SK-N-SH treated with all-trans-retinoic acid at 6 μM for 48 hours (cell line): Measurements from ENCODE around the gene KDELR3.

Source experiments
- ATAC-seq: fragments of 200-7000 bp; cut with Tn5 transposase; 3 replicates; pipeline ENCODE4 v1.9.1; 2020; ENCODE audit warnings: mild to moderate bottlenecking, moderate library complexity
- ARNTL ChIP-seq: fragments of 450-650 bp; formaldehyde crosslinking; IDR thresholded peaks from 2 replicates; pipeline ENCODE4 v1.5.0; 2020; ENCODE audit warnings: low read depth, mild to moderate bottlenecking, moderate library complexity, borderline replicate concordance
- BACH2 ChIP-seq: fragments of 250-450 bp; sonication (Bioruptor Pico); IDR thresholded peaks from 2 replicates; pipeline ENCODE4 v1.9.0; 2021; ENCODE audit warnings: mild to moderate bottlenecking, borderline replicate concordance
- CSDC2 ChIP-seq: fragments of 250-450 bp; sonication (Bioruptor Pico); IDR thresholded peaks from 2 replicates; pipeline ENCODE4 v1.5.0; 2020; ENCODE audit warnings: mild to moderate bottlenecking, moderate library complexity
- ESRRG ChIP-seq: fragments of 250-450 bp; sonication (Bioruptor Pico); IDR thresholded peaks from 2 replicates; pipeline ENCODE4 v1.6.1; 2021; ENCODE audit warnings: mild to moderate bottlenecking
- ISL1 ChIP-seq: fragments of 250-450 bp; sonication (Bioruptor Pico); IDR thresholded peaks from 2 replicates; pipeline ENCODE4 v2.1.2; 2022; ENCODE audit warnings: mild to moderate bottlenecking, moderate library complexity
- OSR1 ChIP-seq: fragments of 250-450 bp; sonication (Bioruptor Pico); IDR thresholded peaks from 2 replicates; pipeline ENCODE4 v1.8.0; 2022; ENCODE audit warnings: moderate library complexity, mild to moderate bottlenecking, inconsistent platforms
- PPARA ChIP-seq: fragments of 250-450 bp; sonication (Bioruptor Pico); IDR thresholded peaks from 2 replicates; pipeline ENCODE4 v1.5.0; 2020; ENCODE audit warnings: mild to moderate bottlenecking, borderline replicate concordance
- RARB ChIP-seq: fragments of 250-450 bp; sonication (Bioruptor Pico); IDR thresholded peaks from 2 replicates; pipeline ENCODE4 v1.8.0; 2021; ENCODE audit warnings: mild to moderate bottlenecking, moderate library complexity
- SNAI2 ChIP-seq: fragments of 250-450 bp; sonication (Bioruptor Pico); IDR thresholded peaks from 2 replicates; pipeline ENCODE4 v1.5.0; 2020; ENCODE audit warnings: mild to moderate bottlenecking, moderate library complexity
- TCF4 ChIP-seq: fragments of 250-450 bp; sonication (Bioruptor Pico); IDR thresholded peaks from 2 replicates; pipeline ENCODE4 v1.8.0; 2021; ENCODE audit warnings: mild to moderate bottlenecking, moderate library complexity, borderline replicate concordance
- TOX ChIP-seq: fragments of 250-450 bp; sonication (Bioruptor Pico); IDR thresholded peaks from 2 replicates; pipeline ENCODE4 v1.8.0; 2021; ENCODE audit warnings: mild to moderate bottlenecking, moderate library complexity, borderline replicate concordance
- ZC3H10 ChIP-seq: fragments of 250-450 bp; sonication (Bioruptor Pico); IDR thresholded peaks from 2 replicates; pipeline ENCODE4 v1.5.1; 2021; ENCODE audit warnings: mild to moderate bottlenecking, moderate library complexity
- ZFP3 ChIP-seq: fragments of 250-450 bp; sonication (Bioruptor Pico); IDR thresholded peaks from 2 replicates; pipeline ENCODE4 v1.5.0; 2020; ENCODE audit warnings: mild to moderate bottlenecking, moderate library complexity
- ZFP30 ChIP-seq: fragments of 450-650 bp; formaldehyde crosslinking; IDR thresholded peaks from 2 replicates; pipeline ENCODE4 v1.5.0; 2022; ENCODE audit warnings: mild to moderate bottlenecking, moderate library complexity
- ZNF565 ChIP-seq: fragments of 450-650 bp; formaldehyde crosslinking; conservative IDR thresholded peaks from 2 replicates; pipeline ENCODE4 v1.5.0; 2020; ENCODE audit warnings: low read depth, mild to moderate bottlenecking, moderate library complexity
- ZNF70 ChIP-seq: fragments of 450-650 bp; formaldehyde crosslinking; IDR thresholded peaks from 2 replicates; pipeline ENCODE4 v1.5.0; 2020; ENCODE audit warnings: mild to moderate bottlenecking, moderate library complexity
- ZNF8 ChIP-seq: fragments of 450-650 bp; formaldehyde crosslinking; IDR thresholded peaks from 2 replicates; pipeline ENCODE4 v1.5.0; 2020; ENCODE audit warnings: mild to moderate bottlenecking, moderate library complexity
- TF ChIP-seq, protein P1 (sequence below): fragments of 250-450 bp; sonication (Bioruptor Pico); IDR thresholded peaks from 2 replicates; pipeline ENCODE4 v1.8.0; 2020; ENCODE audit warnings: mild to moderate bottlenecking, moderate library complexity, borderline replicate concordance
- TF ChIP-seq, protein P2 (sequence below): fragments of 250-450 bp; sonication (Bioruptor Pico); IDR thresholded peaks from 2 replicates; pipeline ENCODE4 v1.5.0; 2020; ENCODE audit warnings: mild to moderate bottlenecking, moderate library complexity
- TF ChIP-seq, protein P3 (sequence below): fragments of 250-450 bp; sonication (Bioruptor Pico); IDR thresholded peaks from 2 replicates; pipeline ENCODE4 v1.8.0; 2021; ENCODE audit warnings: low read depth, mild to moderate bottlenecking, moderate library complexity, borderline replicate concordance
- TF ChIP-seq, protein P4 (sequence below): fragments of 250-450 bp; sonication (Bioruptor Pico); IDR thresholded peaks from 2 replicates; pipeline ENCODE4 v1.5.1; 2020; ENCODE audit warnings: low read depth, mild to moderate bottlenecking, moderate library complexity

The KDELR3 gene

DNA sequence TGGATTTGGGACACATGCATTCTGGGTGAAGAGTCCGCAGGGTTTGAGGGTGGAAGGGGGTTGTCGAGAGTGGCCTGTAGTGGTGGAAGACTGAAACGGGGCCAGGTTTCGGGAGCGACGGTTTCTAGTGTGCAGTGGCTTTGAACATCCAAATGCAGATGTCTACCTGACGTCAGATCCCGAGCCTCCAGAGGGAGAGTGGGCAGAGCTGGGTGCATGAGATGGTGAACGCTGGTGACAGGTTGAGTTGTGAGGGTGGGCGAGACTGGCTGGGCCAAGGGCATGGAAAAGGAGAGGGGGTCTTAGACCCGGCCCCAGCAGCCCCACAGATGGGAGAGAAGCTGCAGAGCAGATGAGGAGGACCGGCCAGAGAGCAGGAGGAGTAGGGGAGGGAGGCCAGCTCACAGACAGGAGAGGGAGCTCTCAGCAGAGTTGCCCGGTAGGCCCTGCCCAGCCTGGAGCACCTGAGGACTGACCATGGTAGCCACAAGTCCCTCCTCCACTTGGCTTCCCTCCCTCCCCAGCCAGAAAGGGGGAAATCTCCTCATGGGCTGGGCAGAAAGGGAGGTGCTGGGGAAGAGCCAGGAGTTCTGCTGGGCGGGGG, 27.0 kb upstream of the KDELR3 start:
- ATAC-seq = no peak
- TF ChIP-seq, protein P1, sequence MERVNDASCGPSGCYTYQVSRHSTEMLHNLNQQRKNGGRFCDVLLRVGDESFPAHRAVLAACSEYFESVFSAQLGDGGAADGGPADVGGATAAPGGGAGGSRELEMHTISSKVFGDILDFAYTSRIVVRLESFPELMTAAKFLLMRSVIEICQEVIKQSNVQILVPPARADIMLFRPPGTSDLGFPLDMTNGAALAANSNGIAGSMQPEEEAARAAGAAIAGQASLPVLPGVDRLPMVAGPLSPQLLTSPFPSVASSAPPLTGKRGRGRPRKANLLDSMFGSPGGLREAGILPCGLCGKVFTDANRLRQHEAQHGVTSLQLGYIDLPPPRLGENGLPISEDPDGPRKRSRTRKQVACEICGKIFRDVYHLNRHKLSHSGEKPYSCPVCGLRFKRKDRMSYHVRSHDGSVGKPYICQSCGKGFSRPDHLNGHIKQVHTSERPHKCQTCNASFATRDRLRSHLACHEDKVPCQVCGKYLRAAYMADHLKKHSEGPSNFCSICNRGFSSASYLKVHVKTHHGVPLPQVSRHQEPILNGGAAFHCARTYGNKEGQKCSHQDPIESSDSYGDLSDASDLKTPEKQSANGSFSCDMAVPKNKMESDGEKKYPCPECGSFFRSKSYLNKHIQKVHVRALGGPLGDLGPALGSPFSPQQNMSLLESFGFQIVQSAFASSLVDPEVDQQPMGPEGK (CRISPR knock-in tag) = no peak
- TF ChIP-seq ARNTL (no peak), ZFP30 (CRISPR knock-in tag) (no peak), OSR1 (no peak), ZFP3 (CRISPR knock-in tag) (no peak), BACH2 (CRISPR knock-in tag) (no peak), ESRRG (no peak), ISL1 (CRISPR knock-in tag) (no peak), TOX (CRISPR knock-in tag) (no peak), SNAI2 (no peak), ZC3H10 (CRISPR knock-in tag) (no peak), ZNF8 (no peak), ZNF565 (CRISPR knock-in tag) (no peak), ZNF70 (CRISPR knock-in tag) (no peak), RARB (no peak), PPARA (CRISPR knock-in tag) (no peak)
- TF ChIP-seq, protein P2, sequence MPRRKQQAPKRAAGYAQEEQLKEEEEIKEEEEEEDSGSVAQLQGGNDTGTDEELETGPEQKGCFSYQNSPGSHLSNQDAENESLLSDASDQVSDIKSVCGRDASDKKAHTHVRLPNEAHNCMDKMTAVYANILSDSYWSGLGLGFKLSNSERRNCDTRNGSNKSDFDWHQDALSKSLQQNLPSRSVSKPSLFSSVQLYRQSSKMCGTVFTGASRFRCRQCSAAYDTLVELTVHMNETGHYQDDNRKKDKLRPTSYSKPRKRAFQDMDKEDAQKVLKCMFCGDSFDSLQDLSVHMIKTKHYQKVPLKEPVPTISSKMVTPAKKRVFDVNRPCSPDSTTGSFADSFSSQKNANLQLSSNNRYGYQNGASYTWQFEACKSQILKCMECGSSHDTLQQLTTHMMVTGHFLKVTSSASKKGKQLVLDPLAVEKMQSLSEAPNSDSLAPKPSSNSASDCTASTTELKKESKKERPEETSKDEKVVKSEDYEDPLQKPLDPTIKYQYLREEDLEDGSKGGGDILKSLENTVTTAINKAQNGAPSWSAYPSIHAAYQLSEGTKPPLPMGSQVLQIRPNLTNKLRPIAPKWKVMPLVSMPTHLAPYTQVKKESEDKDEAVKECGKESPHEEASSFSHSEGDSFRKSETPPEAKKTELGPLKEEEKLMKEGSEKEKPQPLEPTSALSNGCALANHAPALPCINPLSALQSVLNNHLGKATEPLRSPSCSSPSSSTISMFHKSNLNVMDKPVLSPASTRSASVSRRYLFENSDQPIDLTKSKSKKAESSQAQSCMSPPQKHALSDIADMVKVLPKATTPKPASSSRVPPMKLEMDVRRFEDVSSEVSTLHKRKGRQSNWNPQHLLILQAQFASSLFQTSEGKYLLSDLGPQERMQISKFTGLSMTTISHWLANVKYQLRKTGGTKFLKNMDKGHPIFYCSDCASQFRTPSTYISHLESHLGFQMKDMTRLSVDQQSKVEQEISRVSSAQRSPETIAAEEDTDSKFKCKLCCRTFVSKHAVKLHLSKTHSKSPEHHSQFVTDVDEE (CRISPR knock-in tag) = no peak
- TF ChIP-seq, protein P3, sequence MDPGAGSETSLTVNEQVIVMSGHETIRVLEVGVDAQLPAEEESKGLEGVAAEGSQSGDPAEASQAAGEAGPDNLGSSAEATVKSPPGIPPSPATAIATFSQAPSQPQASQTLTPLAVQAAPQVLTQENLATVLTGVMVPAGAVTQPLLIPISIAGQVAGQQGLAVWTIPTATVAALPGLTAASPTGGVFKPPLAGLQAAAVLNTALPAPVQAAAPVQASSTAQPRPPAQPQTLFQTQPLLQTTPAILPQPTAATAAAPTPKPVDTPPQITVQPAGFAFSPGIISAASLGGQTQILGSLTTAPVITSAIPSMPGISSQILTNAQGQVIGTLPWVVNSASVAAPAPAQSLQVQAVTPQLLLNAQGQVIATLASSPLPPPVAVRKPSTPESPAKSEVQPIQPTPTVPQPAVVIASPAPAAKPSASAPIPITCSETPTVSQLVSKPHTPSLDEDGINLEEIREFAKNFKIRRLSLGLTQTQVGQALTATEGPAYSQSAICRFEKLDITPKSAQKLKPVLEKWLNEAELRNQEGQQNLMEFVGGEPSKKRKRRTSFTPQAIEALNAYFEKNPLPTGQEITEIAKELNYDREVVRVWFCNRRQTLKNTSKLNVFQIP = no peak
- TF ChIP-seq, protein P4, sequence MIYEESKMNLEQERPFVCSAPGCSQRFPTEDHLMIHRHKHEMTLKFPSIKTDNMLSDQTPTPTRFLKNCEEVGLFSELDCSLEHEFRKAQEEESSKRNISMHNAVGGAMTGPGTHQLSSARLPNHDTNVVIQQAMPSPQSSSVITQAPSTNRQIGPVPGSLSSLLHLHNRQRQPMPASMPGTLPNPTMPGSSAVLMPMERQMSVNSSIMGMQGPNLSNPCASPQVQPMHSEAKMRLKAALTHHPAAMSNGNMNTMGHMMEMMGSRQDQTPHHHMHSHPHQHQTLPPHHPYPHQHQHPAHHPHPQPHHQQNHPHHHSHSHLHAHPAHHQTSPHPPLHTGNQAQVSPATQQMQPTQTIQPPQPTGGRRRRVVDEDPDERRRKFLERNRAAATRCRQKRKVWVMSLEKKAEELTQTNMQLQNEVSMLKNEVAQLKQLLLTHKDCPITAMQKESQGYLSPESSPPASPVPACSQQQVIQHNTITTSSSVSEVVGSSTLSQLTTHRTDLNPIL = no peak

DNA sequence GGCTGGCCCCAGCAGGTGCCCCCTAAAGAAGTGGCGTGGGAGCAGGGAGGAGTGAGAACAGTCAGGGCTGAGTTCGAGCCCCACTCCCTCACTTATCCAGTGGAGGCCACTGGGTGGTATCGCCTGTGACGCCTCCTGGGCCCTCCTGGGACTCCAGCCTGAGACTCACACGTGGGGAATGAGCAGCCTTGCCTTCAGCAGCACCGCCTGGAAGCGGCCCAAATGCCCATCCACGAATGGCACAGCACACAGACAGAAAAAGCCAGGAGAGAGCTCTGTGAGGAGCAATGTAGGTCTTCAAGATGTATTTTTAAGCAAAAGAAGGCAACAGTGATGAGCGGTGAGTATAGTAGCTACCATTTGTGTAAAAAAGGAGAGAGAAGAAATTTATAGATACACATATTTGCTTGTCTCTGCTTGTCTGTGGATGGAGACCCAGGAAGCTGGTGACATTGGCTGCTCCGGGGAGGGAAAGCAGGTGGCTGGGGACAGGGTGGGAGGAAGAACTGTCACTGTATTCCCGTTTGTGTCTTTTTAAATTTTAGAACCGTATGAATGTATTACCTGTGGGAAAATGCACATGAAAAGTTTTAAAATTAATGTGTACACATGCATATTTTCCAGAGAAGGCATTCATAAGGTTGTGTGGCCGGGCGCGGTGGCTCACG, 26.1 kb upstream of the KDELR3 start:
- TF ChIP-seq CSDC2 (no peak), TCF4 (CRISPR knock-in tag) (no peak), ZNF8 (no peak), ARNTL (no peak), ESRRG (no peak), ZNF70 (CRISPR knock-in tag) (no peak), PPARA (CRISPR knock-in tag) (no peak), BACH2 (CRISPR knock-in tag) (no peak), ZFP30 (CRISPR knock-in tag) (no peak), ZNF565 (CRISPR knock-in tag) (no peak), RARB (no peak), ZFP3 (CRISPR knock-in tag) (no peak), ZC3H10 (CRISPR knock-in tag) (no peak), ISL1 (CRISPR knock-in tag) (no peak), SNAI2 (no peak)
- TF ChIP-seq, protein P2 (CRISPR knock-in tag) = no peak
- TF ChIP-seq, protein P4 = no peak
- TF ChIP-seq, protein P1 (CRISPR knock-in tag) = no peak
- no peak for ATAC-seq
